HepG2 (cell line): ENCODE measurements around the gene ADM5. TPM values are rescaled to one million over a fixed set of nuclear protein-coding genes. Genes with fewer than 3 reads are reported as not detected.

Experiments used
- ARID4A ChIP-seq: sonication (generic); formaldehyde crosslinking; IDR thresholded peaks from 2 replicates; pipeline ENCODE4 v1.5.0; 2020; ENCODE audit warnings: mild to moderate bottlenecking, missing genetic modification reagents, borderline replicate concordance
- ARNTL ChIP-seq: sonication (generic); formaldehyde crosslinking; IDR thresholded peaks from 2 replicates; pipeline ENCODE4 v1.4.0; 2020; ENCODE audit warnings: mild to moderate bottlenecking, missing genetic modification reagents
- CENPT ChIP-seq: sonication (generic); formaldehyde crosslinking; IDR thresholded peaks from 2 replicates; pipeline ENCODE4 v1.8.0; 2022; ENCODE audit warnings: low read depth, mild to moderate bottlenecking, moderate library complexity, missing genetic modification reagents
- FOXK2 ChIP-seq: fragments of 450-650 bp; IDR thresholded peaks from 2 replicates; pipeline ENCODE4 v1.6.1; 2016
- GATA4 ChIP-seq: sonication (generic); IDR thresholded peaks from 2 replicates; pipeline ENCODE4 v1.6.1; 2016; ENCODE audit warnings: antibody characterized with exemption, low read depth, borderline replicate concordance
- HBP1 ChIP-seq: IDR thresholded peaks from 2 replicates; pipeline ENCODE4 v1.6.1; 2016; ENCODE audit warnings: low read depth, control low read depth
- HCFC1 ChIP-seq: fragments of 150-350 bp; IDR thresholded peaks from 2 replicates; pipeline ENCODE4 v1.6.1; 2014; ENCODE audit warnings: low read depth, low read length
- LRRFIP1 ChIP-seq: sonication (generic); formaldehyde crosslinking; conservative IDR thresholded peaks from 2 replicates; pipeline ENCODE4 v1.4.0; 2020; ENCODE audit warnings: missing genetic modification reagents
- SMARCE1 ChIP-seq: fragments of 450-650 bp; IDR thresholded peaks from 2 replicates; pipeline ENCODE4 v1.6.1; 2017; ENCODE audit warnings: borderline replicate concordance
- ZBTB4 ChIP-seq: sonication (generic); formaldehyde crosslinking; IDR thresholded peaks from 2 replicates; pipeline ENCODE4 v1.4.0; 2020; ENCODE audit warnings: missing genetic modification reagents, mild to moderate bottlenecking, borderline replicate concordance
- ZFP36 ChIP-seq: fragments of 150-350 bp; IDR thresholded peaks from 2 replicates; pipeline ENCODE4 v1.6.1; 2018; ENCODE audit warnings: borderline replicate concordance, low read length, low read depth; ENCODE audit not compliant: partially characterized antibody
- ZKSCAN8 ChIP-seq: IDR thresholded peaks from 2 replicates; pipeline ENCODE4 v1.6.1; 2016; ENCODE audit warnings: borderline replicate concordance, missing genetic modification reagents, missing compliant biosample characterization
- ZNF264 ChIP-seq: sonication (generic); formaldehyde crosslinking; IDR thresholded peaks from 2 replicates; pipeline ENCODE4 v1.4.0; 2020; ENCODE audit warnings: missing genetic modification reagents
- ZNF546 ChIP-seq: sonication (generic); formaldehyde crosslinking; conservative IDR thresholded peaks from 2 replicates; pipeline ENCODE4 v1.8.1; 2023; ENCODE audit warnings: mild to moderate bottlenecking, missing genetic modification reagents
- ZNF550 ChIP-seq: sonication (generic); formaldehyde crosslinking; IDR thresholded peaks from 2 replicates; pipeline ENCODE4 v1.4.0; 2020; ENCODE audit warnings: mild to moderate bottlenecking, missing genetic modification reagents, borderline replicate concordance
- ZNF564 ChIP-seq: sonication (generic); formaldehyde crosslinking; IDR thresholded peaks from 2 replicates; pipeline ENCODE4 v1.8.1; 2023; ENCODE audit warnings: mild to moderate bottlenecking, missing genetic modification reagents
- ZNF780A ChIP-seq: sonication (generic); formaldehyde crosslinking; IDR thresholded peaks from 2 replicates; pipeline ENCODE4 v1.8.0; 2022; ENCODE audit warnings: mild to moderate bottlenecking, missing genetic modification reagents, moderate library complexity
- polyA plus RNA-seq, 8 experiments: library from polyadenylated mRNA; depleted of rRNA in 3 of 8; stranded (reverse) in 7 of 8; unstranded in 1 of 8; fragments of >200 nt; fragmentation: Illumina TruSeq in 4 of 8; extraction: Trizol in 4 of 8; gene quantifications; 2 replicates each; pipeline versions ENCODE4 v1.2.1 to v1.2.3, GENCODE V29; 2011 to 2016; ENCODE audit warnings: low read depth in 4 of 8, missing spikeins in 1 of 8, mixed read lengths in 1 of 8; ENCODE audit not compliant: insufficient read depth in 1 of 8
- total RNA-seq, 5 experiments: library from RNA; depleted of rRNA; stranded (reverse); fragments of >200 nt; fragmentation: Illumina TruSeq; extraction: Trizol; gene quantifications; 2 replicates each; pipeline ENCODE4 v1.2.3, GENCODE V29; 2016; ENCODE audit warnings: low read depth in 1 of 5

ADM5 gene
- total and polyA plus RNA-seq, 2 of the 13 experiments (the other 11 are each of a cell fraction or from before 2014, with no cell fraction given): 2.7 to 4.1 TPM

- no peak for TF ChIP-seq ARID4A (CRISPR knock-in tag)
- TF ChIP-seq HBP1 (CRISPR knock-in tag): peak; percentile 58; the same call in 1 of the 2 replicates
- peak; percentile 100 for TF ChIP-seq ZFP36
- no peak for TF ChIP-seq CENPT (CRISPR knock-in tag)
- TF ChIP-seq ZNF780A (CRISPR knock-in tag): no peak
- TF ChIP-seq ZBTB4 (CRISPR knock-in tag): no peak
- 0 out of 2 replicates have a peak, but pooled peaks have one; percentile 7 for TF ChIP-seq HCFC1
- 0 out of 2 replicates have a peak, but pooled peaks have one; percentile 57 for TF ChIP-seq ZKSCAN8 (CRISPR knock-in tag)
- TF ChIP-seq LRRFIP1 (CRISPR knock-in tag): no peak
- TF ChIP-seq ZNF264: no peak
- TF ChIP-seq ZNF546 (CRISPR knock-in tag): no peak
- TF ChIP-seq ZNF550: no peak
- TF ChIP-seq ZNF564 (CRISPR knock-in tag): no peak
- TF ChIP-seq GATA4: 0 out of 2 replicates have a peak, but pooled peaks have one; percentile 34
- TF ChIP-seq FOXK2: peak; percentile 99
- peak; percentile 73; the same call in 1 of the 2 replicates for TF ChIP-seq ARNTL (CRISPR knock-in tag)
- TF ChIP-seq SMARCE1: no peak
Measured at GRCh38 chr19:49676136-49676783, 13.1 kb upstream of the ADM5 start (continued).
